Urinary bladder (tissue), 4 donors: Measurements from ENCODE around the gene LTC4S. TPM values are rescaled to one million over a fixed set of nuclear protein-coding genes. Genes with fewer than 3 reads are reported as not detected.

Experiments used
- DNase-seq: peaks from one replicate; pipeline ENCODE4 v3.0.0-alpha.2; 2015; ENCODE audit errors: extremely low spot score
- H3K27ac ChIP-seq: one replicate; pipeline ENCODE4 v1.5.1; 2013; ENCODE audit warnings: low read depth, mild to moderate bottlenecking, moderate library complexity
- H3K36me3 ChIP-seq: one replicate; pipeline ENCODE4 v1.6.1; 2013; ENCODE audit warnings: mild to moderate bottlenecking, moderate library complexity; ENCODE audit not compliant: insufficient read depth
- H3K4me1 ChIP-seq: one replicate; pipeline ENCODE4 v1.6.1; 2013; ENCODE audit warnings: mild to moderate bottlenecking, moderate library complexity; ENCODE audit not compliant: insufficient read depth
- H3K4me3 ChIP-seq: one replicate; pipeline ENCODE4 v1.5.1; 2013; ENCODE audit warnings: low read depth, low read length
- WGBS: extraction: QIAGEN DNeasy Blood & Tissue Kit; methylation state at CpG from one replicate; pipeline ENCODE4 v1.1.7; 2013; 5-methylcytosine and 5-hydroxymethylcytosine counted together
- polyA plus RNA-seq: library from polyadenylated mRNA; stranded (reverse); fragments of 200-250 nt; gene quantifications from one replicate; pipeline ENCODE4 v1.2.3, GENCODE V29; 2013
- small RNA-seq: library from RNA; depleted of rRNA; stranded (forward); fragments of <200 nt; gene quantifications from one replicate; pipeline ENCODE3, GENCODE V24; 2014
- total RNA-seq: library from RNA; depleted of rRNA; stranded (reverse); fragments of >200 nt; gene quantifications from one replicate; pipeline ENCODE4 v1.2.3, GENCODE V29; 2014
- donor health status: healthy with polysubstance abuse.
- donor health status: healthy.

The LTC4S gene
- total and polyA plus RNA-seq, 2 donors = 1.8 to 12.8 TPM

GRCh38 chr5:179837076-179838011 lies 43.6 kb downstream of the LTC4S start:
- peaks cover 9% of the 10 kb centered on the region for H3K36me3 ChIP-seq

GRCh38 chr5:179839328-179840256 lies 45.8 kb downstream of the LTC4S start:
- Histone ChIP-seq H3K27ac (no peak overlapping the region), H3K4me1 (no peaks in the 10 kb centered on the region), H3K36me3 (peaks cover 7% of the 10 kb centered on the region), H3K4me3 (no peak overlapping the region)
- DNase-seq = no peak
- WGBS = 85% methylated on average over 16 of the region's 16 CpGs

More at GRCh38 chr5:179837076-179838011, 43.6 kb downstream of the LTC4S start:
- WGBS = 87% methylated on average over 15 of the region's 15 CpGs
- Histone ChIP-seq H3K4me3 (no peak overlapping the region), H3K27ac (no peak overlapping the region), H3K4me1 (no peaks in the 10 kb centered on the region)
- DNase-seq = no peak

- Histone ChIP-seq H3K36me3 (peaks cover 7% of the 10 kb centered on the region), H3K4me3 (no peak overlapping the region), H3K27ac (no peak overlapping the region), H3K4me1 (no peaks in the 10 kb centered on the region)
- 94% methylated on average over 11 of the region's 11 CpGs for WGBS
- DNase-seq = no peak
These were observed 46.5 kb downstream of the LTC4S start for GRCh38 chr5:179840321-179840720.

GRCh38 chr5:179840766-179841165 lies 47.0 kb downstream of the LTC4S start:
- peaks cover 7% of the 10 kb centered on the region for H3K36me3 ChIP-seq
- 92% methylated on average over 17 of the region's 17 CpGs for WGBS
- no peak for DNase-seq
- H3K4me1 ChIP-seq = no peaks in the 10 kb centered on the region
- no peak overlapping the region for H3K4me3 ChIP-seq
- no peak overlapping the region for H3K27ac ChIP-seq

GRCh38 chr5:179841621-179842020 lies 47.8 kb downstream of the LTC4S start:
- H3K36me3 ChIP-seq = peaks cover 4% of the 10 kb centered on the region
- no peaks in the 10 kb centered on the region for H3K4me1 ChIP-seq
- H3K27ac ChIP-seq = no peak overlapping the region
- DNase-seq = no peak
- 95% methylated on average over 9 of the region's 9 CpGs for WGBS
- no peak overlapping the region for H3K4me3 ChIP-seq

Small RNAs within 50 kb of the gene (small RNA-seq; reads per million reads assigned to genes)
- gene MIR1229 = not detected

Other genes with a start within 250 kb of the LTC4S start
- gene RUFY1, start 243.4 kb upstream of the LTC4S start, total RNA-seq = 38.0 TPM
- 39.7 TPM for gene RUFY1, start 243.4 kb upstream of the LTC4S start, polyA plus RNA-seq
- gene HNRNPH1, start 170.3 kb upstream of the LTC4S start, total RNA-seq = 1,016 TPM
- gene HNRNPH1, start 170.3 kb upstream of the LTC4S start, polyA plus RNA-seq = 241 TPM
- not detected for gene CBY3, start 113.0 kb upstream of the LTC4S start, total RNA-seq
- 0.11 TPM for gene CBY3, start 113.0 kb upstream of the LTC4S start, polyA plus RNA-seq
- gene CANX, start 95.0 kb upstream of the LTC4S start, total RNA-seq = 422 TPM
- gene CANX, start 95.0 kb upstream of the LTC4S start, polyA plus RNA-seq = 195 TPM
- 14.4 TPM for gene MAML1, start 61.2 kb upstream of the LTC4S start, total RNA-seq
- gene MAML1, start 61.2 kb upstream of the LTC4S start, polyA plus RNA-seq = 19.8 TPM
- gene MGAT4B, start 12.9 kb downstream of the LTC4S start, total RNA-seq = 38.9 TPM
- 64.6 TPM for gene MGAT4B, start 12.9 kb downstream of the LTC4S start, polyA plus RNA-seq
- gene SQSTM1, start 26.9 kb downstream of the LTC4S start, total RNA-seq = 79.3 TPM
- 426 TPM for gene SQSTM1, start 26.9 kb downstream of the LTC4S start, polyA plus RNA-seq
- gene MRNIP, start 64.8 kb downstream of the LTC4S start, total RNA-seq = 30.5 TPM
- 41.1 TPM for gene MRNIP, start 64.8 kb downstream of the LTC4S start, polyA plus RNA-seq
- gene TBC1D9B, start 113.9 kb downstream of the LTC4S start, total RNA-seq = 46.4 TPM
- gene TBC1D9B, start 113.9 kb downstream of the LTC4S start, polyA plus RNA-seq = 74.1 TPM